Measurements from ENCODE around the gene ZNF646. TPM values are rescaled to one million over a fixed set of nuclear protein-coding genes. Genes with fewer than 3 reads are reported as not detected.
A peak's percentile ranks its signal among the peaks of the same experiment; 100 is the strongest.

The ZNF646 gene
- total RNA-seq, 2 donors from 2014 or later = 26.3 to 33.7 TPM

DNA sequence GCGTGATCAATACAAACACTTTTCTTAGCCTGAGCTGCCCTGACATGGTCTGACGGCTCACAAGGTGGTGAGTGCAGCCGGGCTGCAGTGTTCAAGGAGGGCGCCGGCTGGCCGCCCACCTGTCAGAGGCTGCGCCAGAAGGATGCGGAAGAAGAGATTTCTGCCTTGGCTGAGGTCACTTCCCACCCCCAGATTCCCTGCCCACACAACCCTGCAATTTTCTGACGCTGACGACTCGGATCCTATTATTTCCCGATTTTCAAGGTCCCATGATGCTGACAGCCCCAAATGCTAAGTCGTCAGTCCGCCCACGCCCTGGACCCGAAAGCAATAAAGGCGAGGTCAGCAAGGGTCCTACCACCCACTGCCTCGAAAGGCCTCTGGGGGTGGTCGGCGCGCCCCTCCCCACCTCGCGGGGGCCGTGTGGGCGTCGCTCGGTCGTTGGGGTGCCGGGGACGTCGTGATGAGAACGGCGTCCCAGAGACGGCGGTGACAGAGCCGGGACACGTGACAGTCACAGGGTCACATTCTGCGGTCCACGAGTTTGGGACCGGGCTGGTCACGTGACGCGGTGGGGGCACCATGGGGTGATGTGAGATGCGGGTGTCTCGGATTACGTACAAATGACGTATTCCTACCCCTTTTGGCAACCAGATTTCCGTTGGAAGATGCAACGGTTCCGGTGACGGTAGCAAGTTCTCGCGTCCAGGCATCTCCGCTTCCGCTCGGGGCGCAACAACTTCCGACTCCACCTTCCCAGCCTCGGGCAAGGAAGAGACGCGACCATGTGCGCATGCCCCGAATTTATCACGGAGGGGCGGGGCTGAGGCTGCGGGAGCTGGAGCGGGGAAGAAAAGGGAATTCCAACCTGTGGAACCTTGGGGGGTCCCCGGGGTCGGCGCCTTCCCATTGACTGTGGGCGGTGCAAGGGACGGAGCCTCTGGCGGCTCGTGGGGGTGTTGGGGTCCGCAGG lies 41.2 kb upstream of the ZNF646 start, which contains the start of gene STX4:
STX4 (plus strand) TSS at position 823 of the 973 bp plus-strand sequence. CDS start 248 bp downstream, outside the sequence.
- intact Hi-C loops (cut with DNase I) = loop anchor here (2.0 to 5.0 kb wide), 5 partner anchors 36 to 424 kb away; partner anchors contain the start of genes ARMC5, FUS, HSD3B7 and ZNF646

DNA sequence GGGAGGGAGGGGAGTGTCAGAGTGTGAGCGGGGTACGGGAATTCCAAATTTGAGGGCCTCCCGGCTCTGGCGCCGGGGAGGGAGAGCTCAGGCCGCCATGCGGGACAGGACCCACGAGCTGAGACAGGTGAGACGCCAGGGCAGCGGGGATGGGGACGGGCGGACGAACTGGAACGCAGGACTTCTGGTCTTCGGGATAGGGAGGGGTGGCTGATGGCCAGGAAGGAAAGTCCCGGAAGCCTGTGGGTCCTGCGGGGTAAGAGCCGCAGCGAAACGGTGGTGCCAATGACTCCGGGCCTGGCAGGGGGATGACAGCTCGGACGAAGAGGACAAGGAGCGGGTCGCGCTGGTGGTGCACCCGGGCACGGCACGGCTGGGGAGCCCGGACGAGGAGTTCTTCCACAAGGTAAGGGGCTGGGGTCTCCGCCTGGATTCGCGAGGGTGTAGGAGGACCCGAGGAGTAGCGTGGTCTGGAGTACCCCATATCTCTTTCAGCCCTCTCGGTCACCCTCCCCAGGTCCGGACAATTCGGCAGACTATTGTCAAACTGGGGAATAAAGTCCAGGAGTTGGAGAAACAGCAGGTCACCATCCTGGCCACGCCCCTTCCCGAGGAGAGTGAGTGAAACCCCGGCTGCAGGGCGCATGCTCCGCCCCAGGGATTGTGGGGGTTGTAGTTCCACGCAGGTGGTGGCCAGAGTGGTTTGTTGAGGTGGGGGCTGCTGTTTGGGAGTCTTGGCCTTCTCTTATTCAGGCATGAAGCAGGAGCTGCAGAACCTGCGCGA lies 40.3 kb upstream of the ZNF646 start:
- Histone ChIP-seq H3K36me3 (peaks cover 0 to 8% of the 10 kb centered on the region in 2 donors), H3K4me1 (replicated peaks) (peaks cover 5% of the 10 kb centered on the region), H3K4me3 (peak overlapping the region; percentile 56 to 97), H3K27me3 (replicated peaks; ENCODE audit: insufficient read depth) (no peaks in the 10 kb centered on the region), H3K9me3 (no peaks in the 10 kb centered on the region), H3K27ac (peak overlapping the region; percentile 88 to 92)
- WGBS = 2% methylated on average over 47 of the region's 47 CpGs
- intact Hi-C loops (cut with DNase I) = loop anchor here (2.0 to 5.0 kb wide), 5 partner anchors 37 to 423 kb away; partner anchors contain the start of genes ARMC5, FUS, HSD3B7 and ZNF646
- TF ChIP-seq POLR2A (IDR thresholded peaks at IDR 0.05) (peak; percentile 61), POLR2AphosphoS5 (IDR thresholded peaks at IDR 0.05) (peak; percentile 95)
- TF ChIP-seq, protein P1, sequence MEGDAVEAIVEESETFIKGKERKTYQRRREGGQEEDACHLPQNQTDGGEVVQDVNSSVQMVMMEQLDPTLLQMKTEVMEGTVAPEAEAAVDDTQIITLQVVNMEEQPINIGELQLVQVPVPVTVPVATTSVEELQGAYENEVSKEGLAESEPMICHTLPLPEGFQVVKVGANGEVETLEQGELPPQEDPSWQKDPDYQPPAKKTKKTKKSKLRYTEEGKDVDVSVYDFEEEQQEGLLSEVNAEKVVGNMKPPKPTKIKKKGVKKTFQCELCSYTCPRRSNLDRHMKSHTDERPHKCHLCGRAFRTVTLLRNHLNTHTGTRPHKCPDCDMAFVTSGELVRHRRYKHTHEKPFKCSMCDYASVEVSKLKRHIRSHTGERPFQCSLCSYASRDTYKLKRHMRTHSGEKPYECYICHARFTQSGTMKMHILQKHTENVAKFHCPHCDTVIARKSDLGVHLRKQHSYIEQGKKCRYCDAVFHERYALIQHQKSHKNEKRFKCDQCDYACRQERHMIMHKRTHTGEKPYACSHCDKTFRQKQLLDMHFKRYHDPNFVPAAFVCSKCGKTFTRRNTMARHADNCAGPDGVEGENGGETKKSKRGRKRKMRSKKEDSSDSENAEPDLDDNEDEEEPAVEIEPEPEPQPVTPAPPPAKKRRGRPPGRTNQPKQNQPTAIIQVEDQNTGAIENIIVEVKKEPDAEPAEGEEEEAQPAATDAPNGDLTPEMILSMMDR (IDR thresholded peaks at IDR 0.05) = no peak
- peak; percentile 90 for DNase-seq (ENCODE audit: low spot score)

More for the DNA sequence above, 41.2 kb upstream of the ZNF646 start, which contains the start of gene STX4:
- Histone ChIP-seq H3K27me3 (replicated peaks; ENCODE audit: insufficient read depth) (no peaks in the 10 kb centered on the region), H3K36me3 (no peaks in the 10 kb centered on the region), H3K4me3 (peak within 1 kb of the TSS; percentile 56 to 97), H3K27ac (peak within 1 kb of the TSS; percentile 88 to 92), H3K4me1 (replicated peaks) (peaks cover 5% of the 10 kb centered on the region), H3K9me3 (no peaks in the 10 kb centered on the region)
- TF ChIP-seq POLR2AphosphoS5 (IDR thresholded peaks at IDR 0.05) = peak; percentile 96
- TF ChIP-seq, protein P1 (IDR thresholded peaks at IDR 0.05) = peak in 2 of 4 experiments; percentile 25 to 30
- peak; percentile 58 for TF ChIP-seq POLR2A (IDR thresholded peaks at IDR 0.05)
- DNase-seq (ENCODE audit: low spot score) = peak; percentile 96
- WGBS = under 1% methylated on average over 69 of the region's 75 CpGs

DNA sequence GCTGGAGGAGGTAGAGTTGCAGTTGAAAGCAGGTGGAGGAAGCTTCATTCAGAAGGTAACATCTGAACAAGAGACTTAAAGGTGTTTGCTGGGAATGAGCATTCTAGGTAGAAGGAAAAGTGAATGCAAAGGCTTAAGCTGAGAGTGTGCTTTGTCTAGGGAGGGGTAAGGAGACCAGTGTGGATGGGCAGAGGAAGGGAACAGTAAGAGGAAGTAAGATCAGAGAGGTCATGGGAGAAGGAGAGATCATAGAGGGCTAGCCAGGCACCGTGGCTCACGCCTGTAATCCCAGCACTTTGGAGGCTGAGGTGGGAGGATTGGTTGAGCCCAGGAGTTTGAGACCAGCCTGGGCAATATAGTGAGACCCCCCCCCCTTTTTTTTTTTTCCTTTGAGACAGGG lies 37.5 kb upstream of the ZNF646 start:
- no peak overlapping the region for H3K27ac ChIP-seq
- H3K9me3 ChIP-seq = no peaks in the 10 kb centered on the region
- peaks cover 0 to 17% of the 10 kb centered on the region in 2 donors for H3K36me3 ChIP-seq
- peaks cover 5% of the 10 kb centered on the region for H3K4me1 ChIP-seq (replicated peaks)
- DNase-seq (ENCODE audit: low spot score) = no peak
- TF ChIP-seq, protein P1 (IDR thresholded peaks at IDR 0.05) = no peak
- TF ChIP-seq POLR2A (IDR thresholded peaks at IDR 0.05) = no peak
- TF ChIP-seq POLR2AphosphoS5 (IDR thresholded peaks at IDR 0.05) = no peak
- intact Hi-C loops (cut with DNase I) = no loop called here
- WGBS = 50% methylated on average over 2 of the region's 2 CpGs
- H3K4me3 ChIP-seq = no peak overlapping the region
- no peaks in the 10 kb centered on the region for H3K27me3 ChIP-seq (replicated peaks; ENCODE audit: insufficient read depth)

DNA sequence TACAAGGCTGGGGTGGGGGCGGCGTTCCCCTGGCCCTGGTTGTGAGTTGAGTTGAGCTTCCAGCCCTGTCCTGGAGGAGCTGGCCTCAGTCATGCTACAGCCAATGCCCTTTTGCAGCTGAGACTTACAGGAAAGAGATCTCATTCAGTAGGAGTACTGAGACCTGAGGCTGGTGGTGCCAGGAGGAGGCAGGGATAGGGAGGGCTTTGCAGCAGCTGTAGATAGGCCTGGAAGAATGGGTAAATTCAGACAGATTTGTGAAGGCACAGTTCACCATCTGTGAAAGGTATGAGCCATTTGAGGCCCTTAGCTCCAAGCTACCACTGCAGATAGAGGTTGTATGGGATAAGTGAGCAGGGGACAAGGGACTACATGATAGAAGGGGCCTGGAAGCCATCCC lies 35.2 kb upstream of the ZNF646 start:
- intact Hi-C loops (cut with DNase I) = no loop called here

More for the DNA sequence above, 35.2 kb upstream of the ZNF646 start:
- WGBS = 100% methylated on average over 2 of the region's 2 CpGs
- DNase-seq (ENCODE audit: low spot score) = no peak
- TF ChIP-seq, protein P1 (IDR thresholded peaks at IDR 0.05) = no peak
- TF ChIP-seq POLR2AphosphoS5 (IDR thresholded peaks at IDR 0.05) (no peak), POLR2A (IDR thresholded peaks at IDR 0.05) (no peak)
- Histone ChIP-seq H3K27ac (no peak overlapping the region), H3K27me3 (replicated peaks; ENCODE audit: insufficient read depth) (no peaks in the 10 kb centered on the region), H3K9me3 (no peaks in the 10 kb centered on the region), H3K4me3 (no peak overlapping the region), H3K4me1 (replicated peaks) (peaks cover 5% of the 10 kb centered on the region), H3K36me3 (peaks cover 0 to 17% of the 10 kb centered on the region in 2 donors)

All from prostate gland (tissue), 2 donors.